BJ (cell line): ENCODE data around the gene STYXL1. TPM values are rescaled to one million over a fixed set of nuclear protein-coding genes. Genes with fewer than 3 reads are reported as not detected.
A peak's percentile ranks its signal among the peaks of the same experiment; 100 is the strongest.
"Not testable (repeated sequence)": the region's sequence is repeated elsewhere in the genome, so short reads cannot be mapped to it uniquely, and the experiment has no call there.

Experiments used
- CTCF ChIA-PET: fragments of 350-600 bp; formaldehyde crosslinking; extraction: SDS; loops from one replicate; lab custom pipeline; 2021; ENCODE audit warnings: antibody characterized with exemption, inconsistent platforms; lab: Yijun Ruan, JAX
- POLR2A ChIA-PET: fragments of 300-600 bp; sonication (Branson Sonifier 250); formaldehyde crosslinking; extraction: SDS; loops from one replicate; lab custom pipeline; 2021; ENCODE audit warnings: antibody characterized with exemption; lab: Charles Lee
- DNase-seq: peaks from one replicate; pipeline ENCODE4 v3.0.0-alpha.2; 2011; ENCODE audit warnings: low read depth
- H3K27me3 ChIP-seq: 2 replicates; pipeline ENCODE4 v1.6.0; 2011; ENCODE audit warnings: low read length; ENCODE audit not compliant: control insufficient read depth, insufficient read depth
- H3K36me3 ChIP-seq: 2 replicates; pipeline ENCODE4 v1.5.1; 2011; ENCODE audit warnings: low read length; ENCODE audit not compliant: control insufficient read depth, insufficient read depth
- H3K4me3 ChIP-seq: 2 replicates; pipeline ENCODE4 v1.5.1; 2011; ENCODE audit warnings: low read depth, mild to moderate bottlenecking, control low read depth, low read length
- CTCF ChIP-seq: IDR thresholded peaks from 2 replicates; pipeline ENCODE4 v1.5.1; 2011; ENCODE audit warnings: low read depth, mild to moderate bottlenecking, control low read depth, inconsistent platforms, low read length, moderate library complexity; ENCODE audit not compliant: insufficient read depth
- polyA plus RNA-seq: library from polyadenylated mRNA; depleted of rRNA; stranded (reverse); fragments of >200 nt; gene quantifications from 2 replicates; pipeline ENCODE4 v1.2.3, GENCODE V29; 2011

Gene STYXL1
- polyA plus RNA-seq, 1 experiment, result 64.7 TPM

DNA sequence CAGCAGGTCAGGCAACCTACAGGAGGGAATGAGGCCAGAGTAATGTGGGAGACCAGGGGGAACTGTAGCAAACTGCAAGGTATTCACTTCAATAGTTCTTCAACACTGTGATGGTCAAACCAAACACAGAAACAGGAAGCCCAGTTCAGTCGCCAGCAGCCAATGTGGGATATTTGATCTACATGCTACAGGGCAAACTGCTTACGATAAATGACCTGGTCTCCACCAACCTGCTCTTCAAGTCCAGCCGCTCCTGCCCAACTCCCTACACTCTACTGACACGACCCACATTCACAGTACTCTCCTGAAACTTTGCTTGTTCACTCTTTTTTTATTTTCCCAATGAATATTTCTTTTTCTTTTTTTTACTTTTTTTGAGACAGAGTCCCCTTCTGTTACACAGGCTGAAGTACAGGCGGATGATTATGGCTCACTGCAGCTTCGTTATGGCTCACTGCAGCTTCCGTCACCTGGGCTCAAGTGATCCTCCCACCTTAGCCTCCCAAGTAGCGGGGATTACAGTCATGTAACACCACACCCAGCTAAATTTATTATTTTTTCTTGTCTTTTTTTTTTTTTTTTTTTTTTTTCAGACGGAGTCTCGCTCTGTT is 42.2 kb upstream of the STYXL1 start:
- Histone ChIP-seq H3K4me3 (no peak overlapping the region), H3K36me3 (no peaks in the 10 kb centered on the region), H3K27me3 (peaks cover 5% of the 10 kb centered on the region; the same call in 1 of the 2 replicates)
- POLR2A ChIA-PET, result no interaction called here
- CTCF ChIA-PET, result no interaction called here
- no peak for TF ChIP-seq CTCF
- DNase-seq, result no peak

- H3K36me3 ChIP-seq, H3K27me3 ChIP-seq, CTCF ChIA-PET, H3K4me3 ChIP-seq, POLR2A ChIA-PET: not testable (repeated sequence)
- peak; percentile 30 for DNase-seq
Observed at GRCh38 chr7:76087362-76087791, 39.6 kb upstream of the STYXL1 start.

- Histone ChIP-seq H3K27me3 (no peaks in the 10 kb centered on the region), H3K4me3 (no peak overlapping the region), H3K36me3 (no peaks in the 10 kb centered on the region)
- POLR2A ChIA-PET, result no interaction called here
- DNase-seq, result no peak
- CTCF ChIA-PET, result no interaction called here
- no peak for TF ChIP-seq CTCF
Observed at GRCh38 chr7:76086070-76086469, 38.3 kb upstream of the STYXL1 start.

- POLR2A ChIA-PET, H3K27me3 ChIP-seq, H3K36me3 ChIP-seq, DNase-seq, CTCF ChIA-PET, H3K4me3 ChIP-seq: not testable (repeated sequence)
Observed at GRCh38 chr7:76084115-76084514, 36.3 kb upstream of the STYXL1 start.

DNA sequence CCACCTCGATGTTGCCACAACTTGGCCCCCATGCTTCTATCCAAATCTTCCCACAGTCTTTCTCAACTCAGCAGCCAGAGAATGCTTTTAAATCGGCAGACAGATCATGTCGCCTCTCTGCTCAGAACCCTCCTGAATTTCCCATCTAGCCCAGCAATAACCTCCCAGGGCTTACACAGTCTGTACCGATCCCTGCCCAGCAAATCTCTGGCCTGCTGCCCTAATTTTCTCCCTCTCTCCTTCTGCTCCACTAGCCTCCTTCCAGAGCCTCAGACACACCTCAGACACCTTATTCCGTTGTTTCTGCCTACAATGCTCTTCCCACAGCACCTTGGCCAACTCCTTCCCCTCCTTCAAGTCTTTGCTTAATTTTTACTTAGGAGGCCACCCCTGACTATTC is 32.4 kb upstream of the STYXL1 start:
- DNase-seq, result no peak
- Histone ChIP-seq H3K4me3 (no peak overlapping the region), H3K27me3 (no peaks in the 10 kb centered on the region), H3K36me3 (no peaks in the 10 kb centered on the region)
- POLR2A ChIA-PET, result no interaction called here
- CTCF ChIA-PET, result no interaction called here
- no peak for TF ChIP-seq CTCF

- ChIA-PET POLR2A (no interaction called here), CTCF (no interaction called here)
- Histone ChIP-seq H3K27me3 (no peaks in the 10 kb centered on the region), H3K4me3 (no peak overlapping the region), H3K36me3 (no peaks in the 10 kb centered on the region)
- TF ChIP-seq CTCF, result no peak
- no peak for DNase-seq
Observed at GRCh38 chr7:76077435-76077834, 29.6 kb upstream of the STYXL1 start.
